Transverse colon (tissue), 4 donors: Measurements from ENCODE around the gene AKR7A2. TPM values are rescaled to one million over a fixed set of nuclear protein-coding genes. Genes with fewer than 3 reads are reported as not detected.
A peak's percentile ranks its signal among the peaks of the same experiment; 100 is the strongest.

ENCODE experiments used
- DNase-seq: peaks from one replicate; pipeline ENCODE4 v3.0.0-alpha.2; 2019
- H3K27ac ChIP-seq, 4 donors: fragments of 200-600 bp; sonication (generic); 2 replicates each; pipeline ENCODE4 v1.5.1; 2016 to 2018; ENCODE audit warnings: inconsistent platforms in 4 of 4
- H3K27me3 ChIP-seq: fragments of 200-600 bp; sonication (generic); 2 replicates; pipeline ENCODE4 v1.5.1; 2017; ENCODE audit warnings: inconsistent platforms
- H3K36me3 ChIP-seq, 4 donors: fragments of 200-600 bp; sonication (generic); 2 replicates each; pipeline ENCODE4 v1.5.1; 2017 to 2019; ENCODE audit warnings: inconsistent platforms in 4 of 4
- H3K4me1 ChIP-seq, 4 donors: fragments of 200-600 bp; sonication (generic); 2 replicates each; pipeline ENCODE4 v1.5.1; 2017 to 2020; ENCODE audit warnings: inconsistent platforms in 4 of 4
- H3K4me3 ChIP-seq, 4 donors: fragments of 200-600 bp; sonication (generic); 1 replicate in 1 of 4; 2 replicates in 3 of 4; pipeline versions ENCODE4 v1.5.1 to v1.6.1; 2017 to 2019; ENCODE audit warnings: inconsistent platforms in 4 of 4
- H3K9me3 ChIP-seq, 2 donors: fragments of 200-600 bp; sonication (generic); 2 replicates each; pipeline ENCODE4 v1.5.1; 2017 to 2019; ENCODE audit warnings: inconsistent platforms in 2 of 2
- CTCF ChIP-seq, 5 experiments: fragments of 200-600 bp in 3 of 5; fragments of 450-650 bp in 2 of 5; sonication (generic) in 3 of 5; IDR thresholded peaks; 1 replicate in 2 of 5; 2 replicates in 3 of 5; pipeline ENCODE4 v1.5.1; 2016 to 2017; ENCODE audit warnings: antibody characterized with exemption in 5 of 5, inconsistent platforms in 3 of 5, mild to moderate bottlenecking in 2 of 5, moderate library complexity in 1 of 5
- EP300 ChIP-seq: sonication (generic); formaldehyde crosslinking; IDR thresholded peaks from one replicate; pipeline ENCODE4 v1.6.1; 2017; ENCODE audit warnings: antibody characterized with exemption, low read depth
- POLR2A ChIP-seq: fragments of 450-650 bp; IDR thresholded peaks from one replicate; pipeline ENCODE4 v1.6.1; 2016; ENCODE audit warnings: antibody characterized with exemption, mild to moderate bottlenecking, moderate library complexity
- POLR2AphosphoS5 ChIP-seq, 3 donors: sonication (generic); formaldehyde crosslinking; IDR thresholded peaks; one replicate each; pipeline ENCODE4 v1.6.1; 2016; ENCODE audit warnings: antibody characterized with exemption in 3 of 3
- WGBS, 2 donors: methylation state at CpG; one replicate each; pipeline ENCODE4 v1.1.5; 2018; ENCODE audit warnings: low coverage in 1 of 2; 5-methylcytosine and 5-hydroxymethylcytosine counted together
- in situ Hi-C, 4 donors: fragments of 200-750 bp; cut with MboI; loops; one replicate each; pipeline versions ENCODE4 v1.15.0 to v1.15.1; 2017; ENCODE audit warnings: low sequenced_read_pairs in 3 of 4, low pct_ligation_motif_present in 1 of 4, low pct_unique_long_range_greater_than_20kb in 1 of 4
- intact Hi-C: fragments of 100-400 bp; cut with DNase I; formaldehyde crosslinking; loops from one replicate; pipeline ENCODE4 v1.15.1; 2023; ENCODE audit warnings: low total_unique reads
- total RNA-seq, 4 donors: library from RNA; depleted of rRNA; stranded (reverse); fragments of >200 nt; gene quantifications; one replicate each; pipeline ENCODE4 v1.1.0, GENCODE V29; 2016

The AKR7A2 gene
- total RNA-seq, 4 donors from 2014 or later: 64.7 to 169 (median 112) TPM

GRCh38 chr1:19346026-19346425 lies 34.1 kb upstream of the AKR7A2 start:
- WGBS, 2 donors: 64 to 79% methylated on average over 4 to 6 of the region's 6 CpGs

GRCh38 chr1:19345391-19345790 lies 33.4 kb upstream of the AKR7A2 start:
- intact Hi-C loops: loop anchor here (2.0 kb wide), 1 partner anchor 309 kb away; no protein-coding TSS in a partner anchor
- no peak for DNase-seq
- TF ChIP-seq POLR2AphosphoS5 (IDR thresholded peaks at IDR 0.05) (no peak), CTCF (IDR thresholded peaks at IDR 0.05) (no peak), POLR2A (no peak), EP300 (no peak)
- WGBS, 2 donors: 88% methylated on average over 8 of the region's 8 CpGs; no CpG with 5 or more reads in 1 of the 2 donors
- Histone ChIP-seq H3K9me3 (no peaks in the 10 kb centered on the region), H3K4me1 (peaks cover 0 to 11% (median 5%) of the 10 kb centered on the region in 4 donors), H3K27me3 (no peaks in the 10 kb centered on the region), H3K4me3 (no peak overlapping the region), H3K36me3 (peaks cover 0 to 36% (median 7%) of the 10 kb centered on the region in 4 donors), H3K27ac (no peak overlapping the region)
- in situ Hi-C loops: loop anchor here in 2 of 4 donors (10.0 kb wide), 1 partner anchor 309 kb away; no protein-coding TSS in a partner anchor

More at GRCh38 chr1:19346026-19346425, 34.1 kb upstream of the AKR7A2 start:
- TF ChIP-seq POLR2AphosphoS5 (IDR thresholded peaks at IDR 0.05) (no peak), CTCF (IDR thresholded peaks at IDR 0.05) (no peak), EP300 (no peak), POLR2A (no peak)
- DNase-seq: no peak
- Histone ChIP-seq H3K27me3 (no peaks in the 10 kb centered on the region), H3K36me3 (peaks cover 0 to 36% (median 7%) of the 10 kb centered on the region in 4 donors), H3K27ac (no peak overlapping the region), H3K4me1 (peaks cover 0 to 11% (median 5%) of the 10 kb centered on the region in 4 donors), H3K4me3 (no peak overlapping the region), H3K9me3 (no peaks in the 10 kb centered on the region)
- in situ Hi-C loops: loop anchor here in 2 of 4 donors (10.0 kb wide), 1 partner anchor 309 kb away; no protein-coding TSS in a partner anchor
- intact Hi-C loops: no loop called here

- WGBS, 2 donors: 93% methylated on average over 10 of the region's 11 CpGs; no CpG with 5 or more reads in 1 of the 2 donors
- in situ Hi-C loops (loop anchor here in 3 of 4 donors (5.0 to 10.0 kb wide), 2 partner anchors 307 to 310 kb away; no protein-coding TSS in a partner anchor), intact Hi-C loops (loop anchor here (2.0 kb wide), 1 partner anchor 310 kb away; no protein-coding TSS in a partner anchor)
- H3K9me3 ChIP-seq: no peaks in the 10 kb centered on the region
- TF ChIP-seq CTCF (IDR thresholded peaks at IDR 0.05) (no peak), EP300 (no peak), POLR2AphosphoS5 (IDR thresholded peaks at IDR 0.05) (no peak), POLR2A (no peak)
- H3K27ac ChIP-seq: peak overlapping the region in 1 of 4 donors; percentile 46
- H3K4me1 ChIP-seq: peaks cover 0 to 11% (median 5%) of the 10 kb centered on the region in 4 donors
- peaks cover 0 to 31% (median 7%) of the 10 kb centered on the region in 4 donors for H3K36me3 ChIP-seq
- H3K27me3 ChIP-seq: no peaks in the 10 kb centered on the region
- H3K4me3 ChIP-seq: no peak overlapping the region
- no peak for DNase-seq
Measured at GRCh38 chr1:19344831-19345230, 32.9 kb upstream of the AKR7A2 start.

- TF ChIP-seq EP300: no peak
- TF ChIP-seq POLR2A: no peak
- peak in 1 of 3 donors; percentile 38 for TF ChIP-seq POLR2AphosphoS5 (IDR thresholded peaks at IDR 0.05)
- peak; percentile 89 to 95 (median 94) for TF ChIP-seq CTCF (IDR thresholded peaks at IDR 0.05)
- in situ Hi-C loops (loop anchor here in 3 of 4 donors (5.0 to 10.0 kb wide), 2 partner anchors 308 to 310 kb away; no protein-coding TSS in a partner anchor), intact Hi-C loops (loop anchor here (2.0 kb wide), 1 partner anchor 310 kb away; no protein-coding TSS in a partner anchor)
- peak; percentile 63 for DNase-seq
- 20 to 57% methylated on average over 2 to 11 of the region's 12 CpGs for WGBS, 2 donors
- H3K4me1 ChIP-seq: peaks cover 0 to 11% (median 5%) of the 10 kb centered on the region in 4 donors
- peak overlapping the region in 1 of 4 donors; percentile 46 for H3K27ac ChIP-seq
- H3K36me3 ChIP-seq: peaks cover 0 to 27% (median 7%) of the 10 kb centered on the region in 4 donors
- no peaks in the 10 kb centered on the region for H3K27me3 ChIP-seq
- no peak overlapping the region for H3K4me3 ChIP-seq
- H3K9me3 ChIP-seq: no peaks in the 10 kb centered on the region
Measured at GRCh38 chr1:19344372-19344810, 32.4 kb upstream of the AKR7A2 start.
